Activated CD4-positive, alpha-beta memory T cell treated with anti-CD3 and anti-CD28 coated beads, Interleukin-2, amount 10 ng/mL, durations not matched to agents 7 days and 5 days (primary cell): Measurements from ENCODE around the gene ARID1B. TPM values are rescaled to one million over a fixed set of nuclear protein-coding genes. Genes with fewer than 3 reads are reported as not detected.

ENCODE experiments used
- CTCF ChIA-PET: fragments of 350-600 bp; sonication (Branson Sonifier 250); formaldehyde crosslinking; loops from one replicate; lab custom pipeline; 2021; ENCODE audit warnings: antibody characterized with exemption, inconsistent platforms; lab: Charles Lee
- POLR2A ChIA-PET: fragments of 350-600 bp; sonication (Branson Sonifier 250); formaldehyde crosslinking; loops from one replicate; lab custom pipeline; 2021; ENCODE audit warnings: antibody characterized with exemption; lab: Charles Lee
- DNase-seq: peaks from one replicate; pipeline ENCODE4 v3.0.0-alpha.2; 2020
- H3K27ac Mint-ChIP-seq: one replicate; pipeline ENCODE4 v1.8.0; 2021; ENCODE audit warnings: mild to moderate bottlenecking, mixed read lengths
- H3K27me3 Mint-ChIP-seq: one replicate; pipeline ENCODE4 v1.8.0; 2021; ENCODE audit warnings: mixed read lengths
- H3K36me3 Mint-ChIP-seq: one replicate; pipeline ENCODE4 v1.8.0; 2021; ENCODE audit warnings: low read depth, mixed read lengths
- H3K4me1 Mint-ChIP-seq: one replicate; pipeline ENCODE4 v1.8.0; 2021; ENCODE audit warnings: mixed read lengths
- H3K4me3 Mint-ChIP-seq: one replicate; pipeline ENCODE4 v1.8.0; 2021; ENCODE audit warnings: mild to moderate bottlenecking, mixed read lengths
- H3K9me3 Mint-ChIP-seq: one replicate; pipeline ENCODE4 v1.8.0; 2021; ENCODE audit warnings: mixed read lengths
- total RNA-seq, 2 experiments: library from RNA; stranded (reverse); gene quantifications; one replicate each; pipeline ENCODE4 v1.2.3, GENCODE V29; 2021

Gene ARID1B
- total RNA-seq, 2 experiments from 2014 or later = 63.4 to 65.5 TPM

- CTCF ChIA-PET = no interaction called here
Observed at GRCh38 chr6:156967852-156968251, 190.7 kb downstream of the ARID1B start.

GRCh38 chr6:156969233-156969632 is 192.1 kb downstream of the ARID1B start:
- H3K9me3 Mint-ChIP-seq = no peaks in the 10 kb centered on the region
- peaks cover 8% of the 10 kb centered on the region for H3K4me1 Mint-ChIP-seq
- no peak overlapping the region for H3K4me3 Mint-ChIP-seq
- ChIA-PET POLR2A (no interaction called here), CTCF (interaction anchor here (0.7 kb wide), 2 partner anchors 216 to 1426 kb away, joined by 3 read pairs; no protein-coding TSS in a partner anchor)
- H3K36me3 Mint-ChIP-seq = peaks cover 4% of the 10 kb centered on the region
- no peak for DNase-seq
- no peak overlapping the region for H3K27ac Mint-ChIP-seq
- H3K27me3 Mint-ChIP-seq = no peaks in the 10 kb centered on the region

More at GRCh38 chr6:156967852-156968251, 190.7 kb downstream of the ARID1B start:
- POLR2A ChIA-PET = no interaction called here
- no peak overlapping the region for H3K27ac Mint-ChIP-seq
- DNase-seq = no peak
- H3K27me3 Mint-ChIP-seq = no peaks in the 10 kb centered on the region
- peaks cover 14% of the 10 kb centered on the region for H3K4me1 Mint-ChIP-seq
- peaks cover 4% of the 10 kb centered on the region for H3K36me3 Mint-ChIP-seq
- H3K4me3 Mint-ChIP-seq = no peak overlapping the region
- H3K9me3 Mint-ChIP-seq = no peaks in the 10 kb centered on the region

- no peaks in the 10 kb centered on the region for H3K9me3 Mint-ChIP-seq
- no peaks in the 10 kb centered on the region for H3K27me3 Mint-ChIP-seq
- no peak overlapping the region for H3K4me3 Mint-ChIP-seq
- peaks cover 5% of the 10 kb centered on the region for H3K36me3 Mint-ChIP-seq
- no peak for DNase-seq
- ChIA-PET POLR2A (no interaction called here), CTCF (no interaction called here)
- H3K27ac Mint-ChIP-seq = no peak overlapping the region
- H3K4me1 Mint-ChIP-seq = peaks cover 16% of the 10 kb centered on the region
Observed at GRCh38 chr6:156970595-156971112, 193.5 kb downstream of the ARID1B start.

GRCh38 chr6:156971153-156971885 is 194.1 kb downstream of the ARID1B start:
- no peaks in the 10 kb centered on the region for H3K27me3 Mint-ChIP-seq
- no peak overlapping the region for H3K4me3 Mint-ChIP-seq
- POLR2A ChIA-PET = no interaction called here
- peaks cover 8% of the 10 kb centered on the region for H3K36me3 Mint-ChIP-seq
- CTCF ChIA-PET = no interaction called here
- H3K4me1 Mint-ChIP-seq = peaks cover 23% of the 10 kb centered on the region
- H3K9me3 Mint-ChIP-seq = no peaks in the 10 kb centered on the region
- no peak for DNase-seq
- H3K27ac Mint-ChIP-seq = no peak overlapping the region

- POLR2A ChIA-PET = no interaction called here
- H3K27ac Mint-ChIP-seq = no peak overlapping the region
- DNase-seq = no peak
- peaks cover 29% of the 10 kb centered on the region for H3K4me1 Mint-ChIP-seq
- H3K4me3 Mint-ChIP-seq = no peak overlapping the region
- CTCF ChIA-PET = no interaction called here
- no peaks in the 10 kb centered on the region for H3K9me3 Mint-ChIP-seq
- H3K36me3 Mint-ChIP-seq = peaks cover 7% of the 10 kb centered on the region
- H3K27me3 Mint-ChIP-seq = no peaks in the 10 kb centered on the region
Observed at GRCh38 chr6:156972145-156972544, 195.0 kb downstream of the ARID1B start.

- Mint-ChIP-seq H3K36me3 (peaks cover 6% of the 10 kb centered on the region), H3K27ac (peak overlapping the region; percentile 65), H3K4me3 (no peak overlapping the region), H3K27me3 (no peaks in the 10 kb centered on the region), H3K4me1 (peaks cover 48% of the 10 kb centered on the region), H3K9me3 (no peaks in the 10 kb centered on the region)
- ChIA-PET CTCF (no interaction called here), POLR2A (interaction anchor here (0.9 to 1.8 kb wide), 2 partner anchors 14 to 46 kb away, joined by 3 to 5 read pairs; no protein-coding TSS in a partner anchor)
- no peak for DNase-seq
Observed at GRCh38 chr6:156974830-156975261, 197.7 kb downstream of the ARID1B start.

- Mint-ChIP-seq H3K27me3 (no peaks in the 10 kb centered on the region), H3K9me3 (no peaks in the 10 kb centered on the region), H3K4me1 (peaks cover 48% of the 10 kb centered on the region), H3K27ac (peak overlapping the region; percentile 64), H3K4me3 (peak overlapping the region; percentile 68), H3K36me3 (peaks cover 6% of the 10 kb centered on the region)
- ChIA-PET CTCF (no interaction called here), POLR2A (interaction anchor here (0.6 to 1.8 kb wide), 2 partner anchors 29 to 46 kb away, joined by 4 to 5 read pairs; no protein-coding TSS in a partner anchor)
- DNase-seq = no peak
Observed at GRCh38 chr6:156975414-156975813, 198.2 kb downstream of the ARID1B start.

GRCh38 chr6:156976216-156977127 is 199.3 kb downstream of the ARID1B start:
- POLR2A ChIA-PET = no interaction called here
- H3K9me3 Mint-ChIP-seq = no peaks in the 10 kb centered on the region
- H3K27me3 Mint-ChIP-seq = no peaks in the 10 kb centered on the region
- H3K4me3 Mint-ChIP-seq = peak overlapping the region; percentile 68
- CTCF ChIA-PET = interaction anchor here (0.7 to 1.1 kb wide), 2 partner anchors 11 to 71 kb away, joined by 4 read pairs; no protein-coding TSS in a partner anchor
- DNase-seq = no peak
- H3K4me1 Mint-ChIP-seq = peaks cover 53% of the 10 kb centered on the region
- peak overlapping the region; percentile 64 for H3K27ac Mint-ChIP-seq
- H3K36me3 Mint-ChIP-seq = peaks cover 6% of the 10 kb centered on the region

- CTCF ChIA-PET = interaction anchor here (0.7 to 1.1 kb wide), 4 partner anchors 10 to 198 kb away, joined by 3 to 4 read pairs (median 4); no protein-coding TSS in a partner anchor
- Mint-ChIP-seq H3K27ac (no peak overlapping the region), H3K9me3 (no peaks in the 10 kb centered on the region)
Observed at GRCh38 chr6:156977527-156978291, 200.5 kb downstream of the ARID1B start.

GRCh38 chr6:156978948-156979347 is 201.8 kb downstream of the ARID1B start:
- no peak for DNase-seq
- Mint-ChIP-seq H3K9me3 (no peaks in the 10 kb centered on the region), H3K4me1 (peaks cover 60% of the 10 kb centered on the region), H3K4me3 (no peak overlapping the region), H3K36me3 (peaks cover 6% of the 10 kb centered on the region), H3K27ac (no peak overlapping the region), H3K27me3 (no peaks in the 10 kb centered on the region)
- ChIA-PET POLR2A (interaction anchor here (1.6 kb wide), 1 partner anchor 41 kb away, joined by 3 read pairs; no protein-coding TSS in a partner anchor), CTCF (no interaction called here)

More at GRCh38 chr6:156977527-156978291, 200.5 kb downstream of the ARID1B start:
- Mint-ChIP-seq H3K4me3 (no peak overlapping the region), H3K36me3 (peaks cover 6% of the 10 kb centered on the region), H3K27me3 (no peaks in the 10 kb centered on the region), H3K4me1 (peaks cover 55% of the 10 kb centered on the region)
- DNase-seq = no peak
- POLR2A ChIA-PET = interaction anchor here (1.0 kb wide), 1 partner anchor 8 kb away, joined by 3 read pairs; no protein-coding TSS in a partner anchor

- Mint-ChIP-seq H3K36me3 (peaks cover 6% of the 10 kb centered on the region), H3K4me3 (no peak overlapping the region), H3K27ac (no peak overlapping the region), H3K27me3 (no peaks in the 10 kb centered on the region), H3K4me1 (peaks cover 60% of the 10 kb centered on the region), H3K9me3 (no peaks in the 10 kb centered on the region)
- ChIA-PET CTCF (interaction anchor here (1.1 kb wide), 1 partner anchor 42 kb away, joined by 3 read pairs; no protein-coding TSS in a partner anchor), POLR2A (interaction anchor here (1.3 kb wide), 1 partner anchor 41 kb away, joined by 4 read pairs; no protein-coding TSS in a partner anchor)
- DNase-seq = no peak
Observed at GRCh38 chr6:156980515-156980914, 203.3 kb downstream of the ARID1B start.

- H3K36me3 Mint-ChIP-seq = peaks cover 3% of the 10 kb centered on the region
- no peak overlapping the region for H3K4me3 Mint-ChIP-seq
- no peaks in the 10 kb centered on the region for H3K9me3 Mint-ChIP-seq
- H3K4me1 Mint-ChIP-seq = peaks cover 56% of the 10 kb centered on the region
- POLR2A ChIA-PET = interaction anchor here (1.0 to 1.3 kb wide), 2 partner anchors 14 to 41 kb away, joined by 3 to 4 read pairs; no protein-coding TSS in a partner anchor
- H3K27ac Mint-ChIP-seq = no peak overlapping the region
- DNase-seq = no peak
- no peaks in the 10 kb centered on the region for H3K27me3 Mint-ChIP-seq
- CTCF ChIA-PET = interaction anchor here (1.1 kb wide), 1 partner anchor 41 kb away, joined by 3 read pairs; no protein-coding TSS in a partner anchor
Observed at GRCh38 chr6:156980948-156981347, 203.8 kb downstream of the ARID1B start.
